ENCODE measurements around the gene BRF1. TPM values are rescaled to one million over a fixed set of nuclear protein-coding genes. Genes with fewer than 3 reads are reported as not detected.

The BRF1 gene
- total RNA-seq, 1 experiment from 2014 or later: 41.8 TPM

- intact Hi-C loops (cut with micrococcal nuclease; ENCODE audit: unreplicated experiment): no loop called here
- no peak for TF ChIP-seq EZH2 (IDR thresholded peaks at IDR 0.05; ENCODE audit: borderline replicate concordance, low read depth, low read length, poor library complexity, severe bottlenecking)
- no peak for TF ChIP-seq CTCF (conservative IDR thresholded peaks at IDR 0.05; ENCODE audit: low read depth, low read length)
- Histone ChIP-seq H3K4me3 (ENCODE audit: low read depth, low read length, poor library complexity, severe bottlenecking) (no peak overlapping the region), H3K4me1 (ENCODE audit: insufficient read depth, low read length, poor library complexity, severe bottlenecking) (peaks cover 7% of the 10 kb centered on the region), H3K9me3 (ENCODE audit: low read depth, low read length, poor library complexity, severe bottlenecking) (peaks cover 6% of the 10 kb centered on the region), H3K36me3 (ENCODE audit: insufficient read depth, low read length, poor library complexity, severe bottlenecking) (no peaks in the 10 kb centered on the region), H3K27me3 (replicated peaks; ENCODE audit: insufficient read depth, low read depth, low read length, poor library complexity) (no peaks in the 10 kb centered on the region), H3K27ac (ENCODE audit: low read depth, low read length, poor library complexity, severe bottlenecking) (no peak overlapping the region)
- DNase-seq (ENCODE audit: low spot score): no peak
- POLR2A ChIA-PET (ENCODE audit: low non-redundant PET): no interaction called here
- CTCF ChIA-PET: no interaction called here
- BruUV-seq (replicated peaks): no TSS peak
Measured at GRCh38 chr14:105326891-105327694, 26.3 kb upstream of the BRF1 start.

GRCh38 chr14:105326568-105326867, 25.7 kb upstream of the BRF1 start:
- intact Hi-C loops (cut with micrococcal nuclease; ENCODE audit: unreplicated experiment): no loop called here
- H3K4me1 ChIP-seq (ENCODE audit: insufficient read depth, low read length, poor library complexity, severe bottlenecking): peaks cover 7% of the 10 kb centered on the region
- CTCF ChIA-PET: no interaction called here
- H3K4me3 ChIP-seq (ENCODE audit: low read depth, low read length, poor library complexity, severe bottlenecking): no peak overlapping the region
- H3K27me3 ChIP-seq (replicated peaks; ENCODE audit: insufficient read depth, low read depth, low read length, poor library complexity): no peaks in the 10 kb centered on the region
- H3K27ac ChIP-seq (ENCODE audit: low read depth, low read length, poor library complexity, severe bottlenecking): no peak overlapping the region
- TF ChIP-seq EZH2 (IDR thresholded peaks at IDR 0.05; ENCODE audit: borderline replicate concordance, low read depth, low read length, poor library complexity, severe bottlenecking): no peak
- TF ChIP-seq CTCF (conservative IDR thresholded peaks at IDR 0.05; ENCODE audit: low read depth, low read length): no peak
- DNase-seq (ENCODE audit: low spot score): no peak
- H3K36me3 ChIP-seq (ENCODE audit: insufficient read depth, low read length, poor library complexity, severe bottlenecking): no peaks in the 10 kb centered on the region
- peaks cover 4% of the 10 kb centered on the region for H3K9me3 ChIP-seq (ENCODE audit: low read depth, low read length, poor library complexity, severe bottlenecking)
- POLR2A ChIA-PET (ENCODE audit: low non-redundant PET): no interaction called here
- BruUV-seq (replicated peaks): no TSS peak

GRCh38 chr14:105325716-105326567, 25.1 kb upstream of the BRF1 start:
- no TSS peak for BruUV-seq (replicated peaks)
- no peaks in the 10 kb centered on the region for H3K36me3 ChIP-seq (ENCODE audit: insufficient read depth, low read length, poor library complexity, severe bottlenecking)
- DNase-seq (ENCODE audit: low spot score): no peak
- ChIA-PET CTCF (no interaction called here), POLR2A (ENCODE audit: low non-redundant PET) (no interaction called here)
- no peak for TF ChIP-seq CTCF (conservative IDR thresholded peaks at IDR 0.05; ENCODE audit: low read depth, low read length)
- no peak for TF ChIP-seq EZH2 (IDR thresholded peaks at IDR 0.05; ENCODE audit: borderline replicate concordance, low read depth, low read length, poor library complexity, severe bottlenecking)
- no peaks in the 10 kb centered on the region for H3K27me3 ChIP-seq (replicated peaks; ENCODE audit: insufficient read depth, low read depth, low read length, poor library complexity)
- no peak overlapping the region for H3K4me3 ChIP-seq (ENCODE audit: low read depth, low read length, poor library complexity, severe bottlenecking)
- no peaks in the 10 kb centered on the region for H3K9me3 ChIP-seq (ENCODE audit: low read depth, low read length, poor library complexity, severe bottlenecking)
- H3K27ac ChIP-seq (ENCODE audit: low read depth, low read length, poor library complexity, severe bottlenecking): no peak overlapping the region
- peaks cover 7% of the 10 kb centered on the region for H3K4me1 ChIP-seq (ENCODE audit: insufficient read depth, low read length, poor library complexity, severe bottlenecking)
- intact Hi-C loops (cut with micrococcal nuclease; ENCODE audit: unreplicated experiment): no loop called here

All from A673 (cell line).